Measurements from ENCODE around the gene COQ9. TPM values are rescaled to one million over a fixed set of nuclear protein-coding genes. Genes with fewer than 3 reads are reported as not detected.

Gene COQ9
- total RNA-seq, 4 donors from 2014 or later = 11.5 to 39.1 (median 23.6) TPM

GRCh38 chr16:57479205-57479975, 32.1 kb downstream of the COQ9 start:
- Histone ChIP-seq H3K27me3 (no peaks in the 10 kb centered on the region), H3K27ac (peak overlapping the region; percentile 55 to 66), H3K4me3 (peak overlapping the region; percentile 19 to 29), H3K4me1 (peaks cover 0 to 9% of the 10 kb centered on the region in 2 donors), H3K9me3 (no peaks in the 10 kb centered on the region), H3K36me3 (no peaks in the 10 kb centered on the region)
- DNase-seq = peak in 1 of 2 donors; percentile 61
- intact Hi-C loops (cut with DNase I; ENCODE audit: low total_unique reads) = no loop called here
- TF ChIP-seq CTCF (IDR thresholded peaks at IDR 0.05) (no peak), POLR2A (IDR thresholded peaks at IDR 0.05) (no peak)

- H3K4me3 ChIP-seq = peak overlapping the region; percentile 19 to 29
- H3K4me1 ChIP-seq = peaks cover 0 to 13% of the 10 kb centered on the region in 2 donors
- peak overlapping the region; percentile 33 to 66 for H3K27ac ChIP-seq
- H3K27me3 ChIP-seq = no peaks in the 10 kb centered on the region
- DNase-seq = peak; percentile 56 to 68
- H3K36me3 ChIP-seq = no peaks in the 10 kb centered on the region
- no peak for TF ChIP-seq CTCF (IDR thresholded peaks at IDR 0.05)
- TF ChIP-seq POLR2A (IDR thresholded peaks at IDR 0.05) = peak in 1 of 2 donors; percentile 3
- H3K9me3 ChIP-seq = no peaks in the 10 kb centered on the region
- intact Hi-C loops (cut with DNase I; ENCODE audit: low total_unique reads) = no loop called here
These were observed 32.9 kb downstream of the COQ9 start for GRCh38 chr16:57479976-57480753.

- DNase-seq = no peak
- intact Hi-C loops (cut with DNase I; ENCODE audit: low total_unique reads) = no loop called here
- Histone ChIP-seq H3K27me3 (no peaks in the 10 kb centered on the region), H3K27ac (peak overlapping the region; percentile 33 to 66), H3K4me3 (no peak overlapping the region), H3K9me3 (no peaks in the 10 kb centered on the region), H3K4me1 (peaks cover 0 to 18% of the 10 kb centered on the region in 2 donors), H3K36me3 (no peaks in the 10 kb centered on the region)
- TF ChIP-seq POLR2A (IDR thresholded peaks at IDR 0.05) (no peak), CTCF (IDR thresholded peaks at IDR 0.05) (no peak)
These were observed 33.5 kb downstream of the COQ9 start for GRCh38 chr16:57480754-57481230.

GRCh38 chr16:57481421-57481820, 34.1 kb downstream of the COQ9 start:
- TF ChIP-seq POLR2A (IDR thresholded peaks at IDR 0.05) = no peak
- no peak for TF ChIP-seq CTCF (IDR thresholded peaks at IDR 0.05)
- Histone ChIP-seq H3K27ac (peak overlapping the region in 1 of 2 donors; percentile 66), H3K27me3 (no peaks in the 10 kb centered on the region), H3K4me3 (no peak overlapping the region), H3K4me1 (peaks cover 0 to 18% of the 10 kb centered on the region in 2 donors), H3K9me3 (no peaks in the 10 kb centered on the region), H3K36me3 (no peaks in the 10 kb centered on the region)
- intact Hi-C loops (cut with DNase I; ENCODE audit: low total_unique reads) = no loop called here
- DNase-seq = no peak
